Dedifferentiated amniotic fluid mesenchymal stem cell (primary cell): ENCODE results near the gene TNFRSF19.
"Not testable (repeated sequence)": the region's sequence is repeated elsewhere in the genome, so short reads cannot be mapped to it uniquely, and the experiment has no call there.

Experiments
- DNase-seq: peaks from one replicate; pipeline ENCODE4 v3.0.0-alpha.2; 2016; ENCODE audit errors: extremely low spot score

Gene TNFRSF19

DNA sequence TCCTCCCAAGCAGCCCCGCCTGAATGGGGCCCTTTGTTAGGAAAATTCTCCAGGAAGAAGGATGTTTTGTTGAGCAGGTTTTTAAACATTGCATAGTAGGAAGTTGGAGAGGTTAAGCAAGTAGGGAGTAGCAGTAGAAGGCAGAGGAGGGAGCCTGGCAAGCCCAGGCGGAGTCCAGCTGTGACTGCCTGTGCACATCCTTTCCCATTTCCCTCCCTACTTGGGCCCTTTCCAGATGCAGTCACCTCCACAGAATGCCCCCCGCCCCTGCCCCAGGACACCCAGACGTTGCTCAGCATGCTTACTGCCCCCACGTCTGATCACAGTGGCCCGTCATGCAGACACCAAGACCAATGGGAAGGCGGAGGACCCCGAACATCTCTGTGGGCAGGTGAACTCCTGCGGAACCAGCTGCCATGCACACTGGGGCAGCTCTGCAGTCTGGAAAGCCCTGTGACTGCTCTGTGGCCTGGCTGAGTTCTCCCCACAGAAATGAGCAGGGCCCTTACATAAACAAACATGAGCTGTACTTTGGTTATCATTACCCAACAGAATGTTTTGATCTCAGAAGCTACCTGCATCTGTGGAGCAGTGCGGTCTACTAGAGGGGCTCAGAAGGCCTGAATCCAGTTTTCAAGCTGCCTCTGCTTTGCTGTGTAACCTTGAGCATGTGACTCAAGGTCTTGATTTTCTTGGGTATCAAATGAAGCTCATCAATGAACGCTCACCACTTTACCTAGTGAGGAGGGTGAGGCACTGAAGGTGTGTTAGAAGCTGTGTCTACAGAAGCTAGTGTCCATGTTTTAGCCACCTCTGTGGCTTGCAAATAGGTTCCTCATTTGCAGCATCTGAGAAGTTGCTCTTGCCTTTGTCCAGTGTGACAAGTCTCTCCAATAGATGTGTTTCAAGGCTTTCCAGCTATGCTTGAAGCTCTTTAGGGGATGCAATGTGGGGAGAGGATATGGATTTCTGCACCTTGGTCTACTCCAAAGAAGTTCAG lies 84.2 kb downstream of the TNFRSF19 start:
- no peak for DNase-seq

DNA sequence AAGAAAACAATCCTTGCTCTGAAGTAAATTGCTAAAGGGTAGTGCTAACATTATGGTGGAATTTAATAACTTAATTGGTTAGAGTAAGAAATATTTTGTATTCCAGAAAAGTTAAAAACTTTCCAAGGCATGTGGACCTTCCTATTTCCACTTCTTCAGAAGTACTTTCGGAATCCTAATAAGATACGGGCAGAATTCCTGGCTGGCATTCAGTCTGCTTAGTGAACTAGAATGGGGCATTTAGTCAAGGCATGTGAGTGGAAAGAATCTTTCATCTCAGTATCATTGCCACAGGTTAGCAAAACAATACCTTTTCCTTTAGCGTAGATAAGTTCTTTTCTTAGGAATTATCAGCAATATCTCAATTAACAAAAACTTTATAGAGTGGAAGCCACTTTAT lies 85.1 kb downstream of the TNFRSF19 start:
- DNase-seq: no peak

DNA sequence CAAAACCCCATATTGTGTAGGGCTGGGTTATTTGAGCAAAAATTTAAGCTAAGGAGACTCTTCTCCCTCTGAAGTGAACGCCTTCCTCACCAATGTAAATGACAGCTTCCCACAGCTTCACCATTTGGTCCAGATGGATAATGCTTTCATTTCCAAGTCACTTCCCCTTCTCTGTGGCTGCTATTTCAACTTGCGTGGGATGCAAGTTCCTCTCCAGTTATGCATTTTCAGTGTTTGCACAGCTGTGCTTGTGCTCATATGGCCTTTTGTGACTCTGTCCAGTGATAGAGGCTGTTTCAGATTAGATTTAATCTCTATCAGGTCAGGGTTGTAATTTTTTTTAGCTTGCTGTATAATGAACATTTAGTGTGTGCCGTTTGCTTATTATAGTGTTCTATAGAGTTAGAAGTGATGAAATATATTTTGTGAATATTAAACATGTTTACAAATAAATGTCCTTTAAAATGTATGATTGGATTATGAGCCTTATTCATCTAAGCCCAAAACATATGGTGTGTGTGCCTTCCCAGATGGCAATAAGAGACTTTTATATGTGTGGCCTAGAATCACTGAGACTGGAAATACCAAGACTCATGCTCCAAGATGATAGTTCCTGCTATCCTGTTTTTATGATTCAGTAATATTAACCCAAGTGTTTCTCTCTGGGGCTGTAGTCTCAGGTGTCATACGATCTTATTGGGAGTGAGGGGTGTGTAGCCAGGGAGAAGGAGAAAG lies 86.6 kb downstream of the TNFRSF19 start:
- DNase-seq: peak; percentile 23

DNA sequence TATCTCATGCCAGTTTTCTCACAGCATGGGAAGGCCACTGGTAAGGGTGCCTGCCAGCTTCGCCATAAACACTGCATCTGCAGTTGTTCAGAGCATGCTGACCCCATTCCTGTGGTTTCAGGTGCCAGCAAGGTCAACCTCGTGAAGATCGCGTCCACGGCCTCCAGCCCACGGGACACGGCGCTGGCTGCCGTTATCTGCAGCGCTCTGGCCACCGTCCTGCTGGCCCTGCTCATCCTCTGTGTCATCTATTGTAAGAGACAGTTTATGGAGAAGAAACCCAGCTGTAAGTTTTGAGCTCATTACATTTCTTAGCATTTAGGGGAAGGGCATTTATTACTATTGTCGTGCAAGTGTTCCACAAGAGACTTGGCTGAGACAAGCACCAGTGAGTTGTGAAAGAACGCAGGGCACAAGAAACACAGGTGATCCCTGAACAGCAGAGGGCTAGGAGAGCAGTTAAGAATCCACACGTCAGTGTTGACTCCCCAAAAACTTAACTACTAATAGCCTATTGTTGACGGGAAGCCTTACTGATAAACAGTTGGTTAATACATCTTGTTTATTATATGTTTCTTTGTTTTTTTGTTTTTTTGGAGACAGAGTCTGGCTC lies 88.8 kb downstream of the TNFRSF19 start:
- DNase-seq: no peak

DNA sequence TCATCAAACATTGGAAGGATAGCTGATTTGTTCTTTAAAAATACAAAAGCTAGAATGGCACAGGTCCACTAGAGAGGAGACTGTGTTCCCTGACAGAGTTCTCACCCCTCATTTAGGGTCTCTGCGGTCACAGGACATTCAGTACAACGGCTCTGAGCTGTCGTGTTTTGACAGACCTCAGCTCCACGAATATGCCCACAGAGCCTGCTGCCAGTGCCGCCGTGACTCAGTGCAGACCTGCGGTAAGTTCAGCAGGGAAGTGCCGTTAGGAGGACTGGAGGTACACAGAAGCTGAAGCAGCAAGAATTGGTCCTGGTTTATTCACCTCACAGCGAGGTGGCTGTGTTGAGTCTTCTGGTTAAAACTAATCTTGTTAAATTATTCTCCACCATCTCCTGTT lies 90.0 kb downstream of the TNFRSF19 start:
- DNase-seq: no peak

DNA sequence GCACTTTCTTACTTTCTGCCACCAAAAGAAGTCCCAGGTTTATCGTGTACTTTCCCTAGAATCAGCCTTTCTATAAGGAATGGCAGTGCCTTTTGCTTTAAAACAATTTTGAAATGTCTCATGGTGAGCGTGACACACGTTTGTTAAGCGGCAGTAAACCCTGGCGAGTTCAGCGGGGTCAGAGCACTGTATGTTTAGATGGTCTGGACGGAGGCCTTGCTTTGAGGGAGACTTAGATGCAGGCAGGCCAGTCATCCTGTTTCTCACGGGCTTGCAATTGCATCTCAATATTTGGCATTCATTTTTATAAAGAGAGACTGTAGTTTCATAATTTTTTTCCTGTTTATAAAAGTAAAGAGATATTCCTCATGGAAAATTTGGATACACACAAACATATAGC lies 96.4 kb downstream of the TNFRSF19 start:
- no peak for DNase-seq

DNA sequence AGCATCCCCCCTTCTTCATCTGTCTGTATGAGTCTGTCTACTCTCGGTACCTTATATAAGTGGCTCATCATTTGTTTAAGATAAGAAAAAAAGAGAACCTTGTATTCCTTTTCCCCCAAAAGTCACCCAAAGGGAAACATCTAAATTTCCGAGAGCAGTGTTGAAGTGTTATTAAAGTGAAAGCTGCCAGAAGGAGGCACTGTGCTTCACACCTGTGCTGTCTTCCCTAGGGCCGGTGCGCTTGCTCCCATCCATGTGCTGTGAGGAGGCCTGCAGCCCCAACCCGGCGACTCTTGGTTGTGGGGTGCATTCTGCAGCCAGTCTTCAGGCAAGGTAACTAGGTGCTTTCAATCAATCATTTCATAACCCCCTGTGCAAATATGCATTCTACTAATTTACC lies 97.5 kb downstream of the TNFRSF19 start:
- DNase-seq: no peak

DNA sequence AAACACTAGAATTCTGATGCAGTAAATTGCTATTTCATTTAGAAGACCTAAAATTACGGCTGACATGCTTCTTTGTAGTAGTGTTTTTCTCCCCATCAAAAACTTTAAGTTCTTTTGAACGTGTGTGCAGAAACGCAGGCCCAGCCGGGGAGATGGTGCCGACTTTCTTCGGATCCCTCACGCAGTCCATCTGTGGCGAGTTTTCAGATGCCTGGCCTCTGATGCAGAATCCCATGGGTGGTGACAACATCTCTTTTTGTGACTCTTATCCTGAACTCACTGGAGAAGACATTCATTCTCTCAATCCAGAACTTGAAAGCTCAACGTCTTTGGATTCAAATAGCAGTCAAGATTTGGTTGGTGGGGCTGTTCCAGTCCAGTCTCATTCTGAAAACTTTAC lies 98.3 kb downstream of the TNFRSF19 start:
- DNase-seq: no peak

DNA sequence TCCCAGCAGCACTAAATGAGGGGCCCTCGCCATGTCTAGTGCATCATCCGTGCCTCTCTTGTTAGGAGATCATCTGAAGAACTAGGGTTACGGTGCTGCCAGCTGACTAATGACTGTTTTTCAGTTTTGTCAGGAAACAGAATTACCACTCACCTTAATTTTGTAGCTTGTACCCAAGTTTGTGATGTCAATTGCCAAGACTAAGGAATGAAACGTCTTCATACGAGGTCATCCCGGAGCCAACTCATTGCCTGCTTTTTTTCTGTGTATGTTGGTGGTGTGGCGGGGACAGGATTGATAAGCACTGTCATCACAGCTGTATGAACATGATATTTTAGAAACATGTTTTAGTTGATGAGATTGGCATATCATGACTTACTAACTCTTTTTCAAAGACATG lies 100.6 kb downstream of the TNFRSF19 start:
- no peak for DNase-seq

DNA sequence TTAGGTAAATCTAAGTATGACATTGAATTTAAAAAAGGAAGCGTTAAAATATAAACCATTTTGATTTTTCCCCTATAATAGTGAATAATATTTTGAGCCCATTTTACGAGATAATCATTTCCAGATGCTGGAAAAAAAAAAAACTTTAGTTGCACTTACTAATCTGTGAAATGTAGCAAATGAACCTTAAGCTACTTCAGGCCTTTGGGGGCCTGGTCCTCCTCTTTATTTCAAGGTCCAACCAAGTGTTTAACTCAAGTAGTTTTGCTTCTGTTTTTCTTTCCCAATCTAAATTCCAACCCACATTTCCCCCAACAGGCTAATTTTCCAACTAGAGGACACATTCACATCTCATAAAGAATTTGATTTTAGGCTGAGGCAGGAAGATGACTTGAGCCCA lies 101.2 kb downstream of the TNFRSF19 start:
- DNase-seq: no peak

DNA sequence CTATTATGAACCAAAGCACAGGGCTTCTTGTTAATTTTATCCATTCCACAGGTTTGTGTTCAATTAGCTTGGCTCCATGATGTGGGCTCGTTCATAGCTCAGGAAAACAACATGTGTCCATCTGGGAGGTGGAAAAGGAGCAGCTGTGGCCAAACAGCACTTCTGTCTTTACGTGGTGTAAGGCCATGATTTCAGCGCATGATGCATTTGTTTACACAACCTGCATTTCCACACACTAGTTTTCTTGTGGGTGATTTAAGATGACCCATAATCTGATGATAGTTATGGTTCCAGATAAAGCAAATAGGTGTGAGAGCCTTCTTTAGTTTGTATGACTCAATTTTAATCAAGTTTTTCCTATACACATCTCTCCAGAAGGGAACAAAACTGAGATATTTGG lies 101.7 kb downstream of the TNFRSF19 start:
- no peak for DNase-seq

DNA sequence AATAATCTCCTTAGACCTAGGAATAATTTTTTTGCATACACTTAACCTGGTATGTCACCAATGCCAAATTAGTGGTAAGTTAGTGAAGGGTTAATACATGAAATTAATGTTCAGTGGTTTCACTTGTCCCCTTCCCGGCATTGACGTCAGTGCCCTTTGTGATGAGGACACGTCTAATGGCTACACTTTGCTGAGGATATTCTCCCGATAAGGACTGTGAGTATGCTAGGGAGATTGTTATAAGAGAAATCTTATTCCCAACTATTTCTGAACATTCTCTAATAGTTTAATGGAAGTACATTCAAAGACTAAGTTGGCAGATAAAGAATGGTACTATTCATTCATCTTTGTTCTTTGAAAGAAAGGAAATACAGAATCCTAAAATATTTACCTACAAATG lies 102.4 kb downstream of the TNFRSF19 start:
- DNase-seq: no peak

DNA sequence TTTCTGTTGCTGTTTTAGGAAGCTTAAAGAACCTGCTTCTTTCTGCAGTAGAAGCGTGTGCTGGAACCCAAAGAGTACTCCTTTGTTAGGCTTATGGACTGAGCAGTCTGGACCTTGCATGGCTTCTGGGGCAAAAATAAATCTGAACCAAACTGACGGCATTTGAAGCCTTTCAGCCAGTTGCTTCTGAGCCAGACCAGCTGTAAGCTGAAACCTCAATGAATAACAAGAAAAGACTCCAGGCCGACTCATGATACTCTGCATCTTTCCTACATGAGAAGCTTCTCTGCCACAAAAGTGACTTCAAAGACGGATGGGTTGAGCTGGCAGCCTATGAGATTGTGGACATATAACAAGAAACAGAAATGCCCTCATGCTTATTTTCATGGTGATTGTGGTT lies 103.1 kb downstream of the TNFRSF19 start:
- peak; percentile 92 for DNase-seq

DNA sequence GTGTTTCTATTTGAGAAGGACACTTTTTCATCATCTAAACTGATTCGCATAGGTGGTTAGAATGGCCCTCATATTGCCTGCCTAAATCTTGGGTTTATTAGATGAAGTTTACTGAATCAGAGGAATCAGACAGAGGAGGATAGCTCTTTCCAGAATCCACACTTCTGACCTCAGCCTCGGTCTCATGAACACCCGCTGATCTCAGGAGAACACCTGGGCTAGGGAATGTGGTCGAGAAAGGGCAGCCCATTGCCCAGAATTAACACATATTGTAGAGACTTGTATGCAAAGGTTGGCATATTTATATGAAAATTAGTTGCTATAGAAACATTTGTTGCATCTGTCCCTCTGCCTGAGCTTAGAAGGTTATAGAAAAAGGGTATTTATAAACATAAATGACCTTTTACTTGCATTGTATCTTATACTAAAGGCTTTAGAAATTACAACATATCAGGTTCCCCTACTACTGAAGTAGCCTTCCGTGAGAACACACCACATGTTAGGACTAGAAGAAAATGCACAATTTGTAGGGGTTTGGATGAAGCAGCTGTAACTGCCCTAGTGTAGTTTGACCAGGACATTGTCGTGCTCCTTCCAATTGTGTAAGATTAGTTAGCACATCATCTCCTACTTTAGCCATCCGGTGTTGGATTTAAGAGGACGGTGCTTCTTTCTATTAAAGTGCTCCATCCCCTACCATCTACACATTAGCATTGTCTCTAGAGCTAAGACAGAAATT lies 103.8 kb downstream of the TNFRSF19 start:
- no peak for DNase-seq

DNA sequence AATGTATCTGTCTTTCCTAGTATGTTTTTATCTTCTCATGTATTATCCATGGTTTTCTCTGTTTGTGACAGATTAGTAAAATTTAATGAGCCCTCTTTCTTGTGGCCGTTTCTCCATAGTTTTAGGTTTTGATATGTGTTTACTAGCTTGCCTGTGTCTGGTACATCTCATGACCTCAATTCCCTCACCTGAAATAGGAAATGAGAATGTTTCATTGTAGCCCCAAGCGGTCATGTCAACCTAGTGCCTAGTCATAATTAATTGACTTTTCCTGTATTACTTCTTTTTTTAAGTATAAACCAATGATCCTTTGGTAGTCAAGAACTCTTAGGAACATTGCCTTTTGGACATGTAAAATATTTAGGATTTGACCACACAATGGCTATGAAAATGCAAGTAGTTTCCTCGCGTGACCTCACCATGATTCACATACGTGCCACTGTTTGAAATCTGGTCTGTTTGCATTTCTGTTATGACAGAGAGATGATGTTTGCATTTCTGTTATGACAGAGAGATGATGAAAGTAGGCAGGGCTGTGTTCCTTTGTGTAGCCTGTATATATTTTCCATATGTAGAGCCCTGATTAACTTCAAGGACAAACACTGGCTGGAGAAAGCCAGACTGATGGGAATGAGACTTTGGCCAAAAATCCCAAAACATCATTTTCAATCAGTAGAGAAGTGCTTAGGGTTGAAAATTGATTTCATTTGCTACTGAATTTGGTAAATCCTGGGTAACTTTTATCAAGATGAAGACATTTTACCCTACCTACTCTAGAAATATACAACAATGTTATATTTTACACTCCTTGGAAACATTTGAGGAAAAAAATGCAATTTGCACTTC lies 104.8 kb downstream of the TNFRSF19 start:
- peak; percentile 68 for DNase-seq

DNA sequence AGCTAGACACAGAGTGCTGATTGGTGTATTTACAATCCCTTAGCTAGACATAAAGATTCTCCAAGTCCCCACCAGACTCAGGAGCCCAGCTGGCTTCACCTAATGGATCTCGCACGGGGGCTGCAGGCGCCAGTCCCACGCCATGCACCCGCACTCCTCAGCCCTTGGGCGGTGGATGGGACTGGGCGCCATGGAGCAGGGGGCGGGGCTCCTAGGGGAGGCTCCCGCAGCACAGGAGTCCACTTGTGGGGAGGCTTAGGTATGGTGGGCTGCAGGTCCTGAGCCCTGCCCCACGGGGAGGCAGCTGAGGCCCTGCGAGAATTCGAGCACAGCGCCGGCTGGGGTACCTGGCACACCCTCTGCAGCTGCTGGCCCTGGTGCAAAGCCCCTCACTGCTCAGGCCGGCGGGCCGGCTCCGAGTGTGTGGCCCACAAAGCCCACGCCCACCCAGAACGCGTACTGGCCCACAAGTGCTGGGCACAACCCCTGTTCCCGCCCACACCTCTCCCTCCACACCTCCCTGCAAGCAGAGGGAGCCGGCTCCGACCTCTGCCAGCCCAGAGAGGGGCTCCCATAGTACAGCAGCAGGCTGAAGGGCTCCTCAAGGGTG lies 107.6 kb downstream of the TNFRSF19 start:
- DNase-seq: not testable (repeated sequence)

DNA sequence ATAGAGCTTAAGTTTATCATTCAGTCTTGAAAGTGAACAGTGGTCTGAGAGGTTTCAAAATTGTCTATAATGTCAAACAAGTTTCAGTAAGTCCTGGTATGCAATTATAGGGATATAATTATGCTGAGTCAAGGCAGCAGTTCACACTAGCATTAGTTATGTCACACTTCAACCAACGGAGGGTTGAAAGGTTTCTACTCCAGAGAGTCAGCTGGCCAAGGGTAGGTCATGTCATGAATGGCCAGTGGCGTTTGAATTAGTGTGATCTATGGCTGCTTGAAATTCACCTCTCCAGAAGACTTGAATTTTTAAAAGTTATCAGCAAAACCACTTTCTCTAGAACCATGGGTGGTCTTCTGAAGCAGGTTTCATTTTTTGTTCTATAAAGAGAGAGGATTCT lies 108.6 kb downstream of the TNFRSF19 start:
- no peak for DNase-seq

DNA sequence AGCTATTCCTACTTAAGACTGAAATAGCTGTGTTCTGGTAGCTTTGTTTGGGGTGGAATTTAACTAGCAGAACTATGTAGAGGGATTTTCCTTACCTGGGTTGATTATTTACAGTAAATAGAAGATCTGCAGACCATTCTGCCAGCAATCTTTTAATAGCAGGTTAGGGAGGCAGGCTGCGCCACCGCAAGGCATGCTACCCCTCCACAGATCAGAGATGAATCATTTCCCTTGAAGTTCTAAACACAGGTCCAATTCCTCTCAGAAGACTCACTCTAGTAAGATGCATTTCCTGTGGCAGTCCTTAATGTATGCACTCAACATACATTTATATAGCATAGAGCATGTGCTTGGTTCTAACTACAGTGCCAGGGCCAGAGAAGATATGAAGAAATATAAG lies 109.0 kb downstream of the TNFRSF19 start:
- DNase-seq: no peak

DNA sequence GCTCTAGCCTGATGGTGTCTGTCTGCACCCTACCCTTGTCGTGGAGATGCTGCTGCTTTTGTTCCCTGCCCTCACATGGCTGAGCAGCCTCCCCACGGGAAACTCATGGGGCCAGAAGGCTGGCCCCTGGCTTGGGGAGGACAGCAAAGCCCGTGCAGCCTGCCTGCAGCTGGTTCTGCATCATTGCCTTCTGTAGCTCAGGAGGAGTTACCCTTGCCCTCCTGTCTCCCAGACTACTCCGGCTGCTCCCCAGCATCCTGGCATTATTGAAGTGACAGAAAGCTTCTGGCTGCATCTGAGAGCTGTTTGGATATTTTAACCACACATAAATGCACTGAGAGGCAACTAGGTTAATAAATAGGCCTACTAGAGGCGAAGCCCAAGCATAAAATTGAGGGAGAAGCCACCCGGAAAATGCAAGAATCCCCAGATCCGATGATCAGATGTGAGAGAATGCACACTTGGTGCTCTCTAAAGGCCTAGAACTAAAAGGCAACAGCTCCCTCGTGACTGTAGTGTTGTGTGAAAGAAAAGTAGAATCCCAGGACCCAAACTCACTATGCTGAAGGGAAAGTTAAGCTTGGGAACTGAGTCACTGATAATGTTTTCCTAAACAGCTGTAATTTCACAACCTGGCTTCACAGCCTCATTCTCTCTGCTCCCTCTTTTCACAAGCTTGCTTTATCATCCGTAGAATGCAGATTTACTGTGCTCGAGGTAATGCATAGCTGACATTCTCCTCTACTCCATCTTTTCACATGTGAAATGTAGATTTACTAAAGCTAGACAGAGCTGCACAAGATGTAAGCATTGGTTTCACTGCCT lies 110.8 kb downstream of the TNFRSF19 start:
- no peak for DNase-seq

DNA sequence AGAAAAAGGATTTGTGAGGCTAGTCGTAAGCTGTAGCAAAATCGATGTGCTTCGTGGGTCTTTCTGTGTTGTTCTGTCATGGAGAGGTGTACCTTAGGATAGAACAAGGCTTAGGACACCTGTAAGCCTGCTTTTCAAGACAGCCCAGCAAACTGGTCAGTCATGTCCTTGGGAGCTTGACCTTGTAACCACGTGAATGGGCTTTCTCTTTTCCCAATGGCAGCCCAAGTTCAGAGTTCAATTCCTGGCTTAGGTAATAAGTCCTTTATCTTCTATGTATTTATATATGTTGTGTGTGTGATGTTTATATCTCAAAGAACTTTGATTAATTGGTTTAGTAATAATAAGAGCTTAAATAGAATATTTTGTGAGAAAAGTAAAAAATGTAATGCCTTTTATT lies 112.9 kb downstream of the TNFRSF19 start:
- DNase-seq: no peak
